Right cardiac atrium (tissue), 5 donors: Measurements from ENCODE around the gene LCOR. TPM values are rescaled to one million over a fixed set of nuclear protein-coding genes. Genes with fewer than 3 reads are reported as not detected.

Experiments
- ATAC-seq, 2 donors: fragments of 200-7000 bp; cut with Tn5 transposase; one replicate each; pipeline versions ENCODE4 v1.8.0 to v1.9.1; 2020; ENCODE audit warnings: moderate library complexity in 2 of 2, mild to moderate bottlenecking in 1 of 2
- DNase-seq, 3 donors: peaks; one replicate each; pipeline ENCODE4 v3.0.0-alpha.2; 2020
- H3K27ac ChIP-seq: one replicate; pipeline ENCODE4 v1.5.1; 2013; ENCODE audit warnings: mild to moderate bottlenecking, low read length, control low read depth, moderate library complexity
- H3K27me3 ChIP-seq: one replicate; pipeline ENCODE4 v1.6.1; 2013; ENCODE audit not compliant: control insufficient read depth, insufficient read depth
- H3K4me1 ChIP-seq: one replicate; pipeline ENCODE4 v1.6.1; 2013; ENCODE audit warnings: low read length; ENCODE audit not compliant: control insufficient read depth, insufficient read depth
- H3K4me3 ChIP-seq: one replicate; pipeline ENCODE4 v1.5.1; 2013; ENCODE audit warnings: low read length, control low read depth
- H3K9me3 ChIP-seq: one replicate; pipeline ENCODE4 v1.6.1; 2013; ENCODE audit warnings: low read length; ENCODE audit not compliant: control insufficient read depth
- WGBS: extraction: QIAGEN DNeasy Blood & Tissue Kit; methylation state at CpG from one replicate; pipeline ENCODE4 v1.1.7; 2013; 5-methylcytosine and 5-hydroxymethylcytosine counted together
- intact Hi-C, 4 donors: fragments of 100-400 bp; cut with DNase I; formaldehyde crosslinking; loops; one replicate each; pipeline versions ENCODE4 v1.11.0 to v1.14.0; 2022 to 2023
- polyA plus RNA-seq: library from polyadenylated mRNA; stranded (reverse); fragments of 200-250 nt; gene quantifications from one replicate; pipeline ENCODE4 v1.2.3, GENCODE V29; 2013
- total RNA-seq, 4 donors: library from RNA; stranded (reverse); fragmentation: NEBNext Ultra II Directional; extraction: Animal tissue kit (Norgen Biotek cat#: 25700); gene quantifications; one replicate each; pipeline ENCODE4 v1.2.1, GENCODE V29; 2021
- donor health status: healthy with polysubstance abuse.
- donor health status: DM: no; HTN: yes; CAD: no.
- donor health status: DM: no; HTN: no; CAD: no.
- donor health status: DM: no; HTN: yes; CAD: no; lungs with severe emphysema.
- donor health status: DM: yes; HTN: yes; CAD: no.

LCOR gene
- total and polyA plus RNA-seq, 5 donors, result 3.2 to 21.9 (median 17.7) TPM

DNA sequence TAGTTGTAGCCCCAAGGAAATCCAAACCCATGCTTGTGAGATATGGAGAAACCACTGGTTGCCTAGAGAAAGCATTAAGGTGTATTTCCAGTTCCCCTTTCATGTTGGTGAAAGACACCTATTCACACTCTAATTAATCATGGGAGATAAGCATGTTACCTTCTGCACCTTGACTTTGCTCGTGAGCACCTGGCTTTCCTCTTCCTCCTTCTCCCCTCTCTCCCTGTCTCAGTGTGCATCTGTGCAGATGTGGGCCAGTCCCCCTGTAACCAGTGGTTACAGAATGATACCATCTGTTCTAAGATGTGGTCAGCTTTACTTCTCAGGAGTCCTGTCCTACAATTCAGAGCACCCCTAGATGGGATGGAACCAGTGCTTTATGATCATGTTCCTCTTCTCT lies 160.6 kb downstream of the LCOR start:
- Histone ChIP-seq H3K27ac (no peak overlapping the region), H3K4me3 (no peak overlapping the region), H3K9me3 (no peaks in the 10 kb centered on the region), H3K4me1 (no peaks in the 10 kb centered on the region), H3K27me3 (no peaks in the 10 kb centered on the region)
- 98% methylated on average over 1 of the region's 1 CpG for WGBS
- DNase-seq (no peak), ATAC-seq (no peak)
- intact Hi-C loops, result no loop called here

DNA sequence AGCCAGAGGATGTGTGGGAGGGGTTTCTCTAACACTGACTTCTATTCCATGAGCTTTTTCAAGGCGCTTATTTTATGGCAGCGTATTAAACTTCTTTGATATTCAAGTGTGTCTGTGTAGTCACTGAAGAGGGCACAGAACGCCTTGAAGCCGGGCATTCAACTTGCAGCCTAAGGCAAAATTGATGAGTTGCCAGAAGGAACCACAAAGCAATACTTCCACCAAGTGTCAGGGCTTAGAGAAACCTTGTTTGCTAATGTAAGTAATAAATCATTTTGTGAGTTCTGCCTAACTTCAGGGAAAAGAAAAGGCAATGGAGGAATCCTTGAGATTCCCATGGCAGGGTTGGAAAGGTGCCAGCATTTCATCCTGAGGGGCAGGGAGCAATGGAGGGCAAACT lies 163.8 kb downstream of the LCOR start:
- DNase-seq, result no peak
- no peaks in the 10 kb centered on the region for H3K27me3 ChIP-seq
- intact Hi-C loops, result no loop called here
- WGBS, result 71% methylated on average over 4 of the region's 4 CpGs
- no peak overlapping the region for H3K4me3 ChIP-seq
- no peaks in the 10 kb centered on the region for H3K9me3 ChIP-seq
- no peaks in the 10 kb centered on the region for H3K4me1 ChIP-seq
- H3K27ac ChIP-seq, result no peak overlapping the region
- no peak for ATAC-seq

DNA sequence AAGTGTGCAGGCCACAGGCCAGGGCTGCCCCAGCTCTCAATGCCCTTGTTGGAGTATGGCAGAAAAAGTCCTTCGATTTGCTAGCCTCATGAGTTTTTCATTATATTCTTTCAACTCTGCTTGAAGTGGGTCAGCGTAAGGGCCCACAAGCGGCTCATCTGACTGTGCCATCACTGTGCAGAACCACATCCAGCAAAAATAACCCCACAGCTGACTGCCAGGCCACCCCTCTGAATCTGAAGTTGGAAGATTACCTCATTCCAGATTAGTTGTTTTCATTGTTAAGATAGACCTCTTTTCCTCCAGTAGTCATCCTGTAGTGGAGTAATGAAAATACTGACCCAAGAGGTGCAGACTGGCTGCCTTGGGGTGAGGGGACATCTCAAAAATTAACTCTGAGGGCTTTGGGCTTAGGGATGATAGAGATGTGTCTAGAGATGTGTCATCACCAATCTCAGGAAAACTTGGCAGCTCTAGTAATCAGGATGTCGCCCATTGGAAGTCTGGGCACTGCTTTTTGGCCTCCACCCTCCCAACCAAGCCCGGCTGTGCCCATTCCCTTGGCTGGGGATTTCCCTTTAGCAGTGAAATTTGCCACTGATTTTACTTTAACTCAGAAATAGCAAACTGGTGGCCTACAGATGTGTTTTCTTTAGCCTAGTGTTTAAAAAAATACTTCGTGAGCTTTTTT lies 164.3 kb downstream of the LCOR start:
- Histone ChIP-seq H3K27ac (peak overlapping the region; percentile 10), H3K4me3 (no peak overlapping the region), H3K9me3 (no peaks in the 10 kb centered on the region), H3K4me1 (no peaks in the 10 kb centered on the region), H3K27me3 (no peaks in the 10 kb centered on the region)
- DNase-seq (no peak), ATAC-seq (no peak)
- WGBS, result 73% methylated on average over 6 of the region's 6 CpGs
- intact Hi-C loops, result no loop called here

DNA sequence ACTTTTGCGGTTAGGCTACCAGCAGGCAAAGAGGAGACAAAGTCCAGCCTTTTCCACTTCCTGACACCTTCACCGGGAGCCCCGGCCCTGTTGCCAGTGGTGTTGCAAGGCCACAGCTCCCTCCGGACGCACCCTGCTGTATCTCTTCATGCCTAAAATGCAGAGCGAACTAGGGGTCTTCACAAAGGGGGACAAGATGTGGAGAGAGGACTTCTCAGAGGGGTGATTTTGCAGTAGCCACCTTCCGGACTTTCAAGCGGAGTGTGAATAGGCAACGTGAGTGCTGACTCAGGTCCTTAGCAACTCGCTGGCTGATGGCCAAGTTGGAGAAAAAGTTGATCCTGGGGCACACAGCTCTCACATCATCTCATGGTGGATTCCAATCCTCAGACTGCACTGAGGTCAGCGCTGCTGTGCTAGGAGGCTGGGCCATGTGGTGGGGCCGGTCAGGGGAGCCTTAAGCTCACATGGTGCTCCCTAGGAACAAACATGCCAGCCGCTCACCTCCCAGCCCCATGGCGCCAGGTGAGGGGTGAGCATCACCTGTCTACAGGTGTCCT lies 166.3 kb downstream of the LCOR start:
- H3K27ac ChIP-seq, result no peak overlapping the region
- no peaks in the 10 kb centered on the region for H3K27me3 ChIP-seq
- intact Hi-C loops, result no loop called here
- no peak for ATAC-seq
- DNase-seq, result no peak
- 73% methylated on average over 14 of the region's 14 CpGs for WGBS
- H3K9me3 ChIP-seq, result no peaks in the 10 kb centered on the region
- no peak overlapping the region for H3K4me3 ChIP-seq
- H3K4me1 ChIP-seq, result no peaks in the 10 kb centered on the region

DNA sequence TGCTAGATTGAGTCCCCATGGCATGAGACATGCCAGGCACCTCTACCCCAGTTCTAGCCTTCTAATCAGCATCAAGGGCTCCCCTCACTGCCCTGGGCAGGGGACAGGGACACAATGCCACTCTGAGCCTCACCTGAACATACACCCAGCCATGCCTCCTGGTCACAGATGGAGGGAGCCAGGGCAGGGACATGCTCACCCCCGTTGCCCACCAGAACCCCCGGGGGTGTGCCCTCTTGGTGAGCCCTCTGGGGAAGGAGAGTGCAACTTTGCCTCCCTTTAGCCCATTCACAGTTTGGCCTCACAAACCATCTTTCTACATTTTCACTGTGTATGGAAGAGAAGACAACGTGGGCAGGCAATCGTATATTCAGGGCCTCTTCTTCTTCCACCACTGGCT lies 167.2 kb downstream of the LCOR start:
- H3K27ac ChIP-seq, result no peak overlapping the region
- no peaks in the 10 kb centered on the region for H3K4me1 ChIP-seq
- WGBS, result 96% methylated on average over 4 of the region's 4 CpGs
- no peak for ATAC-seq
- H3K4me3 ChIP-seq, result no peak overlapping the region
- no peak for DNase-seq
- intact Hi-C loops, result no loop called here
- H3K9me3 ChIP-seq, result no peaks in the 10 kb centered on the region
- no peaks in the 10 kb centered on the region for H3K27me3 ChIP-seq

DNA sequence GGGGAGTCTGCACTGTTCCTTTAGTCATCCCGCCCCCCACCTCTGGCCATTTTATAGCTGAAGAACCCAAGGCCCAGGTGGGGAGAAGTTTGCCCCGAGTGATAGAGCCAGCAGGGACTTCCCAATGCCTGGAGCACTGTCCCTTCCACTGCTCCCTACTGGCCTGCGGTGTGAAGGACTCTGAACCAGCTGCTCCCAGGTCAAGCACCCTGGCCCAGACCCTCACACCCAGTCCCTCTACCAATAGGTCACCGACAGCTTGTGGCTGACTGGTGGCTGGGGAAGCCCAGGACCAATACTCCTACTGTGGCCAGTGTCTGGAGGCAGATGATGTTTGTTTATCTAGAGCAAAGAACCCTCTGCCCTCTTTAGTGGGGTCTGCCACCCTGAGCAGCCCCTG lies 167.9 kb downstream of the LCOR start:
- no peak for DNase-seq
- no peak overlapping the region for H3K4me3 ChIP-seq
- ATAC-seq, result no peak
- intact Hi-C loops, result no loop called here
- H3K27me3 ChIP-seq, result no peaks in the 10 kb centered on the region
- H3K9me3 ChIP-seq, result no peaks in the 10 kb centered on the region
- no peak overlapping the region for H3K27ac ChIP-seq
- no peaks in the 10 kb centered on the region for H3K4me1 ChIP-seq
- 91% methylated on average over 4 of the region's 4 CpGs for WGBS

DNA sequence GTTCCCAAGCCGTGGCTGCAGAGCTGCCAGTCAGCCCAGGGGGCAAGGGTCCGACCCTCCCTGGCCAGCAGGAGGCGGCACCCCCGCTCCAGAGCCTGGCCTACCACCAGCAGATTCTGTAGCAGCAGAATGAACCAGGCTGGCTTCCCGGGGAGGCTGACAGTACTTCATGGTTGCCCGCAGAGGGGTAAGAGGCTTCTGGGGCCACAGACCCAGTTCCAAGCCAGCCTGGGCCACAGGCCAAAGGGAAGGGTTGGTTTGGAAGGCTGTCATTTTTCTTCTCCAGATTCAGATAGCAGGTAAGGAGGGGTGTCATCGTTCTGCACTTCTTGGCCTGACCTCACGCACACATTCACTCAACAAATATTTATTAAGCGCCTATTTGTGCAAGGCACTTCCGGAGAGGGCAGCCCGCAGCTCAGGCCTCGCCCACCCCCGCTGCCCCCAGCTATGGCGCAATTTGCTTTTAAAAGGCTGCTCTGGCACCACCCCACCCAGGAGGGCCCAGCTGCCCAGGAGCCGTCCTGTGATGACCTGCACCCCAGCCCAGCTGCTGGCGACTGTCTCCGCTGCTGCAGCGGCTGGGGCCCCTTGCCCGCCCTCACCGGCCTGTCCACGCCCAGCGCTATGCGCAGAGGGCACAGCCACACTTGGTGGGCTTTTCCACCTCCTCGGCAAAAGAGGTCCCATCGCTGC lies 168.5 kb downstream of the LCOR start:
- WGBS, result 90% methylated on average over 25 of the region's 25 CpGs
- DNase-seq (no peak), ATAC-seq (no peak)
- Histone ChIP-seq H3K27ac (no peak overlapping the region), H3K4me1 (no peaks in the 10 kb centered on the region), H3K9me3 (no peaks in the 10 kb centered on the region), H3K27me3 (no peaks in the 10 kb centered on the region), H3K4me3 (no peak overlapping the region)
- intact Hi-C loops, result no loop called here

DNA sequence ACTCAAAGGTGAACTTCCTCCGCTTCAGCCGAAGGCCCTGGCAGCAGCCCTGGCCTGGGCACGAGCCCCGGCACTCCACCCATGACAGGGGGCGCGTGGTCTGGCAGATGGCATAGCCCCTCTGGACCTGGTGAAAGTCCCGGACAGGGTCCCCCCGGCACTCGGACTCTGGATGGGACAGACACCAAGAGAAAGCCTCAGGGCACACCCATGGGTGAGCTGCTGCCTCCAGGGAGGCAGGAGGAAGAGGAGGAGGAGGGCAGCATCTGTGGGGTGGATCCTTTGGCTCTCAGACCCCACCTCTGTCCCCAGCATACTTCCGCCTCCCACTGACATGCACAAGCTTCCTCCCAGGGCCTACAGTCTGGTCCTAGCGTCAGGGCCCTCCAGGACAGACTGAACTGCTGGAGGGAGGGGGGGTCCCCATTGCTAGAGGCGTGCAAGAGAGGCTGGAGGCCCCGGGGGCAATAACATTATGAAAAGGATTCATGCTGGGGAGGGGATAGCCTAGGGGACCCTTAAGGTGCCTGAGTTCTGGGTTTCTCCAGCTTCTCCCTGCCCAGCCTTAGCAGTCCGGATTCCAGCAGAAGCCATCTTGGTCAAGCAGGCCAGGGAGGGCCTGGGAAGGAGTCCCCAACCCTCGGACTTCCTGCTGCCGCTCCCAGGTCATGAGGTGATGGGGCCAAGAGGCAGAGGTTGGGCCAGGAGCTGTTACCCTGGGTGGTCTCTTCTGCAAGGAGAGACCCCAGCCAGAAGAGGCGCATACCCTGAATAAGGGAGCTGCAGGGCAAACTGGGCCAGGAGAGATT lies 169.3 kb downstream of the LCOR start:
- Histone ChIP-seq H3K27ac (no peak overlapping the region), H3K9me3 (no peaks in the 10 kb centered on the region), H3K27me3 (no peaks in the 10 kb centered on the region), H3K4me1 (no peaks in the 10 kb centered on the region), H3K4me3 (no peak overlapping the region)
- no peak for DNase-seq
- ATAC-seq, result no peak
- WGBS, result 91% methylated on average over 17 of the region's 17 CpGs
- intact Hi-C loops, result no loop called here

DNA sequence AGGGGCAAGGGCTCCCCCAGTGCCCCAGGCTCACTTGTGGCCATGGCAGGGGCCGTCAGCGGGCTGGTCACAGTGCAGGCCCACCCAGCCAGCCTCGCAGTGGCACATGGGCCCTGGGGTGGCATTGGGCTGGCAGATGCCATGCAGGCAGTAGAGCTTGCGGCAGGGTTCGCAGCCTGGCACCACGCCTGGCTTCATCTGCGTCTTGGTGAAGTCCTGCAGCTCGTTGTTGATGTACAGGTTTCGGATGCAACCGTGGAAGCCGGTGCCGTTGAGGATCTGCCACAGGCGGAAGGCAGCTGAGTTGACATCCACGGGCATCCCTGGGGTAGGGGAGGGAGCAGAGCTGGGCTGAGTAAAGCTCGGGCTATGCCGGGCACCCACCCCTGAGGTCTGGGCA lies 170.6 kb downstream of the LCOR start:
- Histone ChIP-seq H3K27me3 (no peaks in the 10 kb centered on the region), H3K9me3 (no peaks in the 10 kb centered on the region), H3K4me1 (no peaks in the 10 kb centered on the region), H3K4me3 (no peak overlapping the region), H3K27ac (no peak overlapping the region)
- DNase-seq (no peak), ATAC-seq (no peak)
- 95% methylated on average over 16 of the region's 16 CpGs for whole genome bisulfite sequencing
- intact Hi-C loops, result no loop called here

DNA sequence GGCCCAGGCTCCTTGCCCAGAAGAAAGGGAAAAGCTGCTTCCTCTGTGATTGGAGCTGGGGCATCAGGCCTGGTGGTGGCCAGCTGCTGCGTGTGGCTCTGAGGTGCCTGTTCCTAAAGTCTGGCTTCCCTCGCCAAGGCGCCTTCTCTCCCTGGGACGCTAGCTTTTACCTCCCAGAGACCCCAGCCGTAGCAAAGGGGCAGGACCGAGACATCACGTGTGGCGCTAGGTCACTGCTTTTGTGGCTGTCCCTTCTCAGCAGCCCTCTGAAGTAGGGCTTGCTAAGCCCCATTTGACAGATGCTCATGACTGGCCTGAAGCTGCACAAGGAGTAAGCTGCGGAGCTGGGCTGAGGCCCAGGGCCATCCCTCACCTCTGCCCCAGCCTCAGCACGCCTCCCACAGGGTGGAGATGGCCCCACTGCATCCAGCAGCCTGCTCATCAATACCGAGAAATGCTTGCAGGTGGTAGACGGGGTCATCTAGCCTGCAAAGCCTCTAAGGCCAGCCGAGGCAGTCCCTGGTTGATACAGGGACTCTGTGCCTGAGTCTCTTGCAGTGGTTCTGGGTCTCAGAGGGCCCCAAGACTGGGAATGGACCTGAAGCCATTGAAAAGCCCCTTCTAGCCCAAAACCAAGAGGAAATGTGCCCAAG lies 171.2 kb downstream of the LCOR start:
- 93% methylated on average over 13 of the region's 13 CpGs for WGBS
- intact Hi-C loops, result no loop called here
- no peak overlapping the region for H3K4me3 ChIP-seq
- H3K27ac ChIP-seq, result no peak overlapping the region
- DNase-seq (no peak), ATAC-seq (no peak)
- H3K27me3 ChIP-seq, result no peaks in the 10 kb centered on the region
- no peaks in the 10 kb centered on the region for H3K9me3 ChIP-seq
- no peaks in the 10 kb centered on the region for H3K4me1 ChIP-seq

DNA sequence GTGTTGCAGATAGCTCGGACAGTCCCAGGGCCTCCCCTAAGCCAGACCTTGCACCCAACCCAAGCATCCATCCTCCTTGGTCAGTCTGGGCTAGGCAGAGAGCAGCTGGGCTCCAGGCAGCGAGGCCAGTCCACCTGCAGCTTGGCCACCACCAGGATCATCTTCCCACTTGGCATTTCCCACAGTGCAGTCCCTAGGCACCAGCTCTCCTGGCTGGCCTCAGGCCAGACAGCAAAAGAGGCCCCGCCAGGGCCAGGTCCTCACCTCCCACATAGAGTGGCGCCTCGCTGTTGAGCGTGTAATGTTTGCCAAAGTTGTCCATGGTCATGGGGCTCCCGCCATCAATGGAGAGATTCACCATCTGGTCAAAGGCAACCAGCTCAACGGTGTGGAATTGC lies 171.7 kb downstream of the LCOR start:
- Histone ChIP-seq H3K27me3 (no peaks in the 10 kb centered on the region), H3K4me3 (no peak overlapping the region), H3K27ac (no peak overlapping the region), H3K4me1 (no peaks in the 10 kb centered on the region), H3K9me3 (no peaks in the 10 kb centered on the region)
- DNase-seq (no peak), ATAC-seq (no peak)
- 94% methylated on average over 8 of the region's 8 CpGs for WGBS
- intact Hi-C loops, result no loop called here
